T-cell (primary cell): Measurements from ENCODE around the gene FECH. TPM values are rescaled to one million over a fixed set of nuclear protein-coding genes. Genes with fewer than 3 reads are reported as not detected.

Experiments used
- total RNA-seq, 35 experiments: library from RNA in 6 of 35; stranded (reverse) in 6 of 35; fragments of 120-200 nt in 1 of 35; gene quantifications; one replicate each; pipeline versions ENCODE4 v1.2.1 to v1.2.4 and lab custom pipeline; 2013 to 2026

FECH gene
- total RNA-seq, 5 donors from 2014 or later (not counting 1 experiment from before 2014, with no cell fraction given) = 9.6 to 16.2 (median 14.4) TPM

Other genes with a start within 250 kb of the FECH start
- not detected for gene ST8SIA3, start 234.1 kb downstream of the FECH start, total RNA-seq
- gene ONECUT2, start 151.3 kb downstream of the FECH start, total RNA-seq = under 1 TPM in 3 of 5 donors, not detected in 2; 0.03 to 0.23 (median 0.09) TPM
- gene NARS1, start 35.1 kb upstream of the FECH start, total RNA-seq = 100 to 1,000 TPM in 2 of 5 donors, 10 to 100 TPM in 3; 76.7 to 113 (median 97.6) TPM
- under 1 TPM in 3 of 5 donors, not detected in 2; 0.35 to 0.46 (median 0.44) TPM for gene ATP8B1, start 216.6 kb upstream of the FECH start, total RNA-seq